NCI-H146 treated with DMSO at 0.1 percent for 48 hours (cell line): ENCODE measurements around the gene INPP5J.
"Not testable (repeated sequence)": the region's sequence is repeated elsewhere in the genome, so short reads cannot be mapped to it uniquely, and the experiment has no call there.

Experiments
- DNase-seq: peaks from one replicate; lab custom pipeline; 2025; ENCODE audit not compliant: unreplicated experiment; lab: John Stamatoyannopoulos, UW

Gene INPP5J

DNA sequence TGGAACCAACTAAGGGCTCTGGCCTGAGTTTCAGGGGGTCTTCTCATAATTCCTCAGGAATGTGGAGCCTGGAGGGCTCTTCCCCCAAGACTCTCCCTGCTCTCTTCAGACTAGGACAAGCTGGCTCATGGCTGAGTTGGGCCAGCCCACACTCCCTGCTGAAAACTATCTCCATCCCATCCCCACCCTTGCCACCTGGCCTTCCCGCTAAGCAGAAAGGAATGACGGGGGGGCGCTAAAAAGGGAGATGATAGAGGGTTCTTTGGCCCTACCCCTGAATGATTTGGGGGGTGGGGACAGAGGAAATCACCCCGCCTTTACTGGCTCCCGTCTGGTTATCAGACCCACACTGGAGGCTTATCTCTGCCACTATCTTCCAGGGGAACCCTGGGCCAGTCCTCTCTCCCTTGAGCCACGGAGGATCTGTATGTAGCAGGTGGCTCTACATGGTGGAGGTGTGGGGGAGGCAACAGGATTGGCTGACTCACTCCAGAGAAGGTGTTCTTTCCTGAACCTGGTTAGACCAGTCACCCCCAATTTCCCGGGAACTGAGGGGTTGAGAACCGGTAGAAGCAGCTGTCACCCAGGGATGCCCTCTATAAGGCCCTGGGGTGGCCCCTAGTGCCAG is 35.9 kb upstream of the INPP5J start:
- no peak for DNase-seq

DNA sequence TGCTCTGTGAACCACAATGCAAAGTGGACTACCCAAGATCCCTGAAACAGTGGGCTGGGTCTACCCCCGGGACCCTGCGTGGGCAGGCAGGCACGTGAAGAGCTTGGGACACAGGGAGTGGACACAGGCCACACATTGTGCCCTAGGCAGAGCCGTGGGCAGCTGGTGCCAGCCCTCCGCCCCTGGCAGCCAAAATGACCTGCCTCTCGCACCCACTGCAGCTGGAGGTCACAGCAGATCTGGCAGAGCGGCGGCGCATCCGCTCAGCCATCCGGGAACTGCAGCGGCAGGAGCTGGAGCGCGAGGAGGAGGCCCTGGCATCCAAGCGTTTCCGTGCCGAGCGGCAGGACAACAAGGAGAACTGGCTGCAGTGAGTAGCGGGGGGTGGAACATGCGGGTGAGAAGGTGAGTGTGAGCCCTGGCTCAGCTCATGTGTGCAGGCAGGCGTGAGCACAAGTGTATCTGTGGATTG is 35.0 kb upstream of the INPP5J start:
- DNase-seq: no peak

DNA sequence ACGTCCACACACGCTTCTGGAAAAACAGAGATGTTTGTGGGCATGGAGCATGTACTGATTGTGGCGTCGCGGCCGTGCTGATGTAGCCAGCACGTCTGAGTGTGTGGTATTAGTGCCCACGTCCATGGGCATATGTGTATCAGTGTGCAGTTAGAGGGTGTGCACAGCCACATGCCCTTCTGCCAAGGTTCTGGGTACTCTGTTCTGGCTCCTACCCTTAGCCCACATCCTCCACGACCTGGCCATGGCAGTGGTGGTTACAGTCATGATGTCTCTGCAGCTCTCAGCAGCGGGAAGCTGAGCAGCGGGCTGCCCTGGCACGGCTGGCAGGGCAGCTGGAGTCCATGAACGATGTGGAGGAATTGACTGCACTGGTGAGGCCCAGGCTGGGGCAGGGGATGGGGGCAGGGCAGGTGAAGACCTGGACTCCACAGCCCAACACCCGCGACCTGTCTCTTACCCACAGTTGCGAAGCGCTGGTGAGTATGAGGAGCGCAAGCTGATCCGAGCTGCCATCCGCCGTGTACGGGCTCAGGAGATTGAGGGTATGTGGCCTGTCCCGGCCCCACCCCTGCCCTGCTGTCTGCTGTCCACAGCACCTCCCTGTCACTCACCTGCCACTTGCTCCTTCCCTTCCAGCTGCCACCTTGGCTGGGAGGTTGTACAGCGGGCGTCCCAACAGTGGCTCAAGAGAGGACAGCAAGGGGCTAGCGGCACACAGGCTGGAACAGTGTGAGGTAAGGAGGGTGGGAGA is 34.4 kb upstream of the INPP5J start:
- no peak for DNase-seq

- DNase-seq: no peak
These were observed 33.3 kb upstream of the INPP5J start for GRCh38 chr22:31089160-31090100.

DNA sequence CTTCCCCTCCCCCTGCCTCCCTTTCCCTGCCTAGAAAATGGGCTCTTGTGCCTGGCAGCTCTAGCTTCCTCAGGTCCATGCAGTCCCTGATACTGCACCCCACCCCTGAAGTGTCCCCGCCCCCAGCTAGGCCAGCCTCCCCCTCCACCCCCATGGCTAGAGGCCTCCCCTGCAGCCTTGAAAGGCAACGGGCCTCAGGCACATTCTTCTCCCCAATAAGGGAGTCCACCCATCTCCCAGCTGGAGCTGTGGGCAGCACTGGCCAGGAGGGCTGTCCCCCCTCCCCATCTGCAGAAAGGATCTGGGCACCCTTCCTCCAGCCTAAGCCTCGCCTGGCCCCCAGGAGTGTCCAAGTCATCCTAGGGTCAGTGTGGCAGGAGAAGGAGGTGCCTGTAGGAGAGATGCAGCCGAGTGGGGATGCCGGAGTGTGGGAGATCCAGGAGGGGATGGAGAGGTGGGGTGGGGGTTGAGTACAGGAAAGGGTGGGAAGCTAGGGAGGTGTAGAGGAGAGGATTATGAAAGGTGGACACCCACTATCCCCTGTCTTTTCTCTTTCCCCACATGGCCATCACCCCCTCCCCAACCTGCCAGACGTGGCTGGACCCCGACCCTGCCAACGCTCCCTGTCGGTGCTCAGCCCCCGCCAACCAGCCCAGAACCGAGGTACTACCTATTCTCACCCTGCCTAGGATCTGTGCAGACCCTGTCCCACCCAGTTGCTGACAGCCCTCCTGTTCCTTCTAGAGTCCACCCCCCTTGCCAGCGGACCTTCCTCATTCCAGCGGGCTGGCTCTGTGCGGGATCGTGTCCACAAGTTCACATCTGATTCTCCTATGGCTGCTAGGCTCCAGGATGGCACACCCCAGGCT is 32.3 kb upstream of the INPP5J start:
- no peak for DNase-seq

GRCh38 chr22:31091106-31091975 is 31.4 kb upstream of the INPP5J start:
- no peak for DNase-seq

- no peak for DNase-seq
These were observed 30.6 kb upstream of the INPP5J start for GRCh38 chr22:31092161-31092560.

DNA sequence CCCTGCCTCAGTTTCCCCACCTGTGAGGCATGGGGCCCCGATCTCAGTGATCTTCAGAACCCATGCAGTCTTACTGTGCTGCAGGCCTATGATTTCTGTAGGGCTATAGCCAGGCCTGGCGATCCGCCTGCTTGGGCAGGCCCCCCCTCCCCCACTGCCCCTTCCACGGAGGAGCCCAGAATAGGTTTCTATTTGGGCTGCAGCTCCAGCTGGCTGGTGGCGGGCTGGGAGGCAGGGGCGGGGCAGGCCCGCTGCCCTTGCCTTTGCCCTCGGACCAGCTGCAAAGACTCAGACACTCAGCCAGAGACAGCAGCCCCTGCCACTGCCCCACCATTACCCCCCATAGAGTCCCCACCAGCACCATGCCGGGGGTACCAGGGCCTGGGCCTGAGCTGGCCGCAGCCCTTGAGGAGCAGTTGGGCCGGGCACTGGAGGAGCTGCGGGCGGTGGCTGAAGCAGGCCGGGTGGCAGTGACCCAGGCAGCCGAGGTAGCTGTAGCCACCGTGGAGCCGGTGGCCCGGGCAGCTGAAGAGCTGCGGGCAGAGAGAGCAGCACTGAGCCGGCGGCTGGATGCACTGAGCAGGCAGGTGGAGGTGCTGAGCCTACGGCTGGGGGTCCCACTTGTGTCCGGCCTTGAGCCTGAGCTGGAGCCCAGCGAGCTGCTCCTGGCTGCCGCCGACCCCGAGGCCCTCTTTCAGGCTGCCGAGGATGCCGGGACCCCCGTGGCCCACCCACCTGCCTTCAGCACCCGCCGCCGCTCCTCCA is 29.5 kb upstream of the INPP5J start:
- DNase-seq: no peak

- DNase-seq: no peak
These were observed 28.7 kb upstream of the INPP5J start for GRCh38 chr22:31094021-31094551.

DNA sequence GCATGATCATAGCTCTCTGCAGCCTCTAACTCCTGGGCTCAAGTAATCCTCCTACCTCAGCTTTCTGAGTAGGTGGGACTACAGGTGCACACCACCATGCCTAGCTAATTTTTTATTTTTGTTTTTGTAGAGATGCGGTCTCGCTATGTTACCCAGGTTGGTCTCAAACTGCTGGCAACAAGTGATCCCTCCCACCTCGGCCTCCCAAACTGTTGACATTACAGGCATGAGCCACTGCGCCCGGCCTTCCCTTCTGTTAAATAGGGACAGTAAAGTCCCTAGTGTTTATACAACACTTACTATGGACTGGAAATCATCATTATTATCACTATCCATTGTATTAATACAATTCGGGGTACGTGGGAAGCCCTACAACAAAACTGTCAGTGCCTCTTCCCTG is 28.0 kb upstream of the INPP5J start:
- DNase-seq: no peak

- no peak for DNase-seq
These were observed 27.0 kb upstream of the INPP5J start for GRCh38 chr22:31095637-31096249.

- DNase-seq: no peak
These were observed 26.0 kb upstream of the INPP5J start for GRCh38 chr22:31096657-31097279.

- not testable (repeated sequence) for DNase-seq
These were observed 25.2 kb upstream of the INPP5J start for GRCh38 chr22:31097539-31097938.

DNA sequence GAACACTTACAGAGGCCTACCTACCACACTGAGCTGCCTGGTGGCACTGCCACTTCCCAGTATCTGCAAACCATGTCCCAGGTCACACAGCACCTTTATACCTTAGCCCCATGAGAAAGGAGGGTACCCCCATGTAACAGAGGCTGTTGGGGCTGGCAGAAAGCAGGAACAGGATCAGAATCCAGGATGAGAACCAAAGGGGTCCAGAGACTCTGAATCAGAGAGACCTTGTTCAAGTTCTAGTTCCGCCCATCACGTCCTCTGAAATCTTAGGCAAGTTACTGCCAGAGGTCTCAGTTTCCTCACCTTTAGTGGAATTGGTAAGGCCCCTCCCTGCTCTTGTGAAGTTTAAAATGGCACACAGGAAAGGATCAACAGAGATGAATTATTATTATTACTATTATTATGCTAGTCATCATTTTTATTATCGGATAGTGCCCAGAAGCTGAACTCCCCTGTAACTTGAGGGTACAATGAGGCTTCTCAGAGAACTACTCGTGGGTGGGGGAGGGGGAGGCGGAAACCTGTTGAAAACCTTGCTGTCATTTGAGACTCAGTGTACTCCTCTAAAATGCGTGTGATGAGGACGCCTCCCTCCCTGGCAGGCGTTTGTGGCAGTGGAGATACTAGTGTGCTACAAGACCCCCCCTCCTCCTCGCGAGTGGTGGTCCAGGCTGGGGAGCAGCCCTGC is 24.7 kb upstream of the INPP5J start:
- DNase-seq: no peak

DNA sequence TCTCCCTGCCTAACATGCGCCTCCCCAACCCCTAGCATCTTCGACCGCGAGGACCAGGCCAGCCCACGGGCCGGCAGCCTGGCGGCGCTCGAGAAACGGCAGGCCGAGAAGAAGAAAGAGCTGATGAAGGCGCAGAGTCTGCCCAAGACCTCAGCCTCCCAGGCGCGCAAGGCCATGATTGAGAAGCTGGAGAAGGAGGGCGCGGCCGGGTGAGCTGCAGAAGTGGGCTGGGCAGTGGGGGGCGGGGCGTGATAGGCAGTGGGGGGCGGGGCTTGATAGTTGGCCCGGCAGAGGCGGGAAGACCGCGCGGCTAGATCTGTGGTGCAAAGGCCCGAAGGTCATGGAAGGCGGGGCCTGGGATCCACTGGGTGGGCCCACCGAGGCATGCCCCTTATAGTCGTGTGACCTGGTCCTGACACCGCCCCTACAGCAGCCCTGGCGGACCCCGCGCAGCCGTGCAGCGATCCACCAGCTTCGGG is 24.1 kb upstream of the INPP5J start:
- DNase-seq: no peak

DNA sequence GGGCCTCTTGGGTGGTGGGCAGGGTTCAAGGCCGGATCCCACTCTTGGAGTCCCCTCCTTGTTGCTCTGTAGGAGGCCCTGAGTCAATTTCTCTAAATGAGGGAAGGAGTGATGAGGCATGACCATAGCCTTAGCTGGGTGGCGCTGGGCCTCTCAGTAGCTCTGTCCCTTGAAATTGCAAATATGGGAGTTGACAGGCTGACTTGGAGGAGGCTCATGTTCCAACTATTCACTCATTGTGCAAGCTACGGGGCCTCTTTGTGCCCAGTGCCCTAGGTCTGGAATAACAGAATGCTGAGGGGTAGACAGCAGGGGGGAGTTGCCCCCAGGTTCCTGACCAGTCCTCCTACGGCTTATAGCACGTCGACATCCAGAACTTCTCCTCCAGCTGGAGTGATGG is 23.4 kb upstream of the INPP5J start:
- DNase-seq: no peak
